ENCODE results near the gene DOCK4. TPM values are rescaled to one million over a fixed set of nuclear protein-coding genes. Genes with fewer than 3 reads are reported as not detected.

The DOCK4 gene, protein sequence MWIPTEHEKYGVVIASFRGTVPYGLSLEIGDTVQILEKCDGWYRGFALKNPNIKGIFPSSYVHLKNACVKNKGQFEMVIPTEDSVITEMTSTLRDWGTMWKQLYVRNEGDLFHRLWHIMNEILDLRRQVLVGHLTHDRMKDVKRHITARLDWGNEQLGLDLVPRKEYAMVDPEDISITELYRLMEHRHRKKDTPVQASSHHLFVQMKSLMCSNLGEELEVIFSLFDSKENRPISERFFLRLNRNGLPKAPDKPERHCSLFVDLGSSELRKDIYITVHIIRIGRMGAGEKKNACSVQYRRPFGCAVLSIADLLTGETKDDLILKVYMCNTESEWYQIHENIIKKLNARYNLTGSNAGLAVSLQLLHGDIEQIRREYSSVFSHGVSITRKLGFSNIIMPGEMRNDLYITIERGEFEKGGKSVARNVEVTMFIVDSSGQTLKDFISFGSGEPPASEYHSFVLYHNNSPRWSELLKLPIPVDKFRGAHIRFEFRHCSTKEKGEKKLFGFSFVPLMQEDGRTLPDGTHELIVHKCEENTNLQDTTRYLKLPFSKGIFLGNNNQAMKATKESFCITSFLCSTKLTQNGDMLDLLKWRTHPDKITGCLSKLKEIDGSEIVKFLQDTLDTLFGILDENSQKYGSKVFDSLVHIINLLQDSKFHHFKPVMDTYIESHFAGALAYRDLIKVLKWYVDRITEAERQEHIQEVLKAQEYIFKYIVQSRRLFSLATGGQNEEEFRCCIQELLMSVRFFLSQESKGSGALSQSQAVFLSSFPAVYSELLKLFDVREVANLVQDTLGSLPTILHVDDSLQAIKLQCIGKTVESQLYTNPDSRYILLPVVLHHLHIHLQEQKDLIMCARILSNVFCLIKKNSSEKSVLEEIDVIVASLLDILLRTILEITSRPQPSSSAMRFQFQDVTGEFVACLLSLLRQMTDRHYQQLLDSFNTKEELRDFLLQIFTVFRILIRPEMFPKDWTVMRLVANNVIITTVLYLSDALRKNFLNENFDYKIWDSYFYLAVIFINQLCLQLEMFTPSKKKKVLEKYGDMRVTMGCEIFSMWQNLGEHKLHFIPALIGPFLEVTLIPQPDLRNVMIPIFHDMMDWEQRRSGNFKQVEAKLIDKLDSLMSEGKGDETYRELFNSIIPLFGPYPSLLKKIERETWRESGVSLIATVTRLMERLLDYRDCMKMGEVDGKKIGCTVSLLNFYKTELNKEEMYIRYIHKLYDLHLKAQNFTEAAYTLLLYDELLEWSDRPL (N-terminal part only)
- 10 to 100 TPM in 2 of 4 donors, 1 to 10 TPM in 2; 7.1 to 12.7 (median 10.9) TPM for total RNA-seq
- polyA plus RNA-seq, result 1 to 10 TPM; 1.8 to 4.2 (median 3.9) TPM
- long read RNA-seq, donor 1, partial matches to known transcripts, result 0 of 1 reads
- long read RNA-seq, donor 1, other reads (novel, unspliced or antisense), result 1 of 1 reads
- long read RNA-seq, donor 2, partial matches to known transcripts, result 0 of 2 reads
- long read RNA-seq, donor 2, other reads (novel, unspliced or antisense), result 2 of 2 reads

- DNase-seq (peak; percentile 99), ATAC-seq (peak; percentile 94 to 97 (median 96))
- WGBS, 3 donors, result 0 to 1% (median 0%) methylated on average over 60 to 67 of the region's 67 CpGs
- intact Hi-C loops (cut with DNase I), result loop anchor here (5.0 to 10.0 kb wide), 5 partner anchors 74 to 278 kb away; partner anchors contain the start of gene LSMEM1 (in 1 of the 2)
- Histone ChIP-seq H3K4me1 (peaks cover 19% of the 10 kb centered on the region), H3K9me3 (no peaks in the 10 kb centered on the region), H3K36me3 (ENCODE audit: insufficient read depth in 1 of 2, low read depth in 1 of 2) (no peaks in the 10 kb centered on the region), H3K27ac (peak within 1 kb of the TSS; percentile 90), H3K4me3 (peak within 1 kb of the TSS; percentile 86), H3K27me3 (ENCODE audit: insufficient read depth in 3 of 3, low read length in 2 of 3) (no peaks in the 10 kb centered on the region)
- TF ChIP-seq, protein P1, sequence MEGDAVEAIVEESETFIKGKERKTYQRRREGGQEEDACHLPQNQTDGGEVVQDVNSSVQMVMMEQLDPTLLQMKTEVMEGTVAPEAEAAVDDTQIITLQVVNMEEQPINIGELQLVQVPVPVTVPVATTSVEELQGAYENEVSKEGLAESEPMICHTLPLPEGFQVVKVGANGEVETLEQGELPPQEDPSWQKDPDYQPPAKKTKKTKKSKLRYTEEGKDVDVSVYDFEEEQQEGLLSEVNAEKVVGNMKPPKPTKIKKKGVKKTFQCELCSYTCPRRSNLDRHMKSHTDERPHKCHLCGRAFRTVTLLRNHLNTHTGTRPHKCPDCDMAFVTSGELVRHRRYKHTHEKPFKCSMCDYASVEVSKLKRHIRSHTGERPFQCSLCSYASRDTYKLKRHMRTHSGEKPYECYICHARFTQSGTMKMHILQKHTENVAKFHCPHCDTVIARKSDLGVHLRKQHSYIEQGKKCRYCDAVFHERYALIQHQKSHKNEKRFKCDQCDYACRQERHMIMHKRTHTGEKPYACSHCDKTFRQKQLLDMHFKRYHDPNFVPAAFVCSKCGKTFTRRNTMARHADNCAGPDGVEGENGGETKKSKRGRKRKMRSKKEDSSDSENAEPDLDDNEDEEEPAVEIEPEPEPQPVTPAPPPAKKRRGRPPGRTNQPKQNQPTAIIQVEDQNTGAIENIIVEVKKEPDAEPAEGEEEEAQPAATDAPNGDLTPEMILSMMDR (IDR thresholded peaks at IDR 0.05), result no peak
Measured at GRCh38 chr7:112206238-112206990, at the start of gene DOCK4, which contains the start of gene ZNF277. Gene DOCK4 (minus strand): TSS chr7:112206399. CDS start chr7:112206138, 261 bp downstream. Gene ZNF277 (plus strand): TSS chr7:112206695. CDS start chr7:112206717, 22 bp downstream.

DNA sequence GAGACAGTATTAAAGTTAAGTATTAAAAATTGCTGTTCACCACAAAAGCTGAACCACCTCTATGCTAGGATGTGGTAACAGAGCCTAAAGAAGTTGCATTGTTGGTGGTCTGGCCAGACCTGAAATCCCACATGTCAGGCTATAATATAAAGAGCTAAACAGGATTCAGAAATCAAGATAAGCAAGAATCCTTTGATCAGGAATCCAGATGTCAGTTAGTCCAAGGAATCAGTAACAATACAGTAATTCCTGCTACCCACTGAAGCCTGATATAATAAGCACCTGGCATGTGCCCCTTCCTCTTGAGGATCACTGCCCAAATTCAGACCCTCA lies 49.2 kb upstream of the DOCK4 start:
- Histone ChIP-seq H3K4me1 (no peaks in the 10 kb centered on the region), H3K27ac (no peak overlapping the region), H3K4me3 (no peak overlapping the region), H3K9me3 (no peaks in the 10 kb centered on the region), H3K27me3 (ENCODE audit: insufficient read depth in 3 of 3, low read length in 2 of 3) (no peaks in the 10 kb centered on the region), H3K36me3 (ENCODE audit: insufficient read depth in 1 of 2, low read depth in 1 of 2) (no peaks in the 10 kb centered on the region)
- no peak for ATAC-seq
- intact Hi-C loops (cut with DNase I), result no loop called here
- DNase-seq, result no peak
- TF ChIP-seq, protein P1 (IDR thresholded peaks at IDR 0.05), result no peak

GRCh38 chr7:112254709-112255387 lies 48.6 kb upstream of the DOCK4 start:
- Histone ChIP-seq H3K27me3 (ENCODE audit: insufficient read depth in 3 of 3, low read length in 2 of 3) (no peaks in the 10 kb centered on the region), H3K4me3 (no peak overlapping the region), H3K27ac (no peak overlapping the region), H3K4me1 (no peaks in the 10 kb centered on the region), H3K9me3 (no peaks in the 10 kb centered on the region), H3K36me3 (ENCODE audit: insufficient read depth in 1 of 2, low read depth in 1 of 2) (no peaks in the 10 kb centered on the region)
- no peak for ATAC-seq
- 86 to 90% (median 88%) methylated on average over 6 of the region's 6 CpGs for WGBS, 3 donors
- intact Hi-C loops (cut with DNase I), result no loop called here
- TF ChIP-seq, protein P1 (IDR thresholded peaks at IDR 0.05), result no peak
- DNase-seq, result no peak

All from psoas muscle (tissue), 8 donors.